SK-N-DZ (cell line): ENCODE data around the gene TEDC2.
"Not testable (repeated sequence)": the region's sequence is repeated elsewhere in the genome, so short reads cannot be mapped to it uniquely, and the experiment has no call there.

Experiments
- DNase-seq: peaks from one replicate; pipeline ENCODE4 v3.0.0-alpha.2; 2015; ENCODE audit warnings: low spot score

TEDC2 gene

DNA sequence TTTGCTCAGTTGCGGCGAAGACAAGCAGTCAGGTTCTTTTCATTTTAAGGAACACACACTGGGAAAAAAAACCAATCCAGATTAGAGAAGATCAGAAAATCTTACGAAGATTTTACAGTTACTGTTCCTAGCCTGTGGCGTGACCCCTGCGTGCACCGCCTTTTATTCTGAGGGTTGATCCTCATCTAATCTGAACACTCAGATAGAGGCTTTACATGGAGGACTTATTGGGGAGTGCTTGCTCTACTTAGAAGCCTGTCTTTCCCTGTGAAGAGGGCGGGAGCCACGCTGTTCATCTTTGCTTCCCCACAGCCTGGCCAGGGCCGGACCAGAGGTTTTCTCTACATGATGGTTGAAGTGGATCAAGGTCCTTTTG is 16.4 kb downstream of the TEDC2 start:
- no peak for DNase-seq

DNA sequence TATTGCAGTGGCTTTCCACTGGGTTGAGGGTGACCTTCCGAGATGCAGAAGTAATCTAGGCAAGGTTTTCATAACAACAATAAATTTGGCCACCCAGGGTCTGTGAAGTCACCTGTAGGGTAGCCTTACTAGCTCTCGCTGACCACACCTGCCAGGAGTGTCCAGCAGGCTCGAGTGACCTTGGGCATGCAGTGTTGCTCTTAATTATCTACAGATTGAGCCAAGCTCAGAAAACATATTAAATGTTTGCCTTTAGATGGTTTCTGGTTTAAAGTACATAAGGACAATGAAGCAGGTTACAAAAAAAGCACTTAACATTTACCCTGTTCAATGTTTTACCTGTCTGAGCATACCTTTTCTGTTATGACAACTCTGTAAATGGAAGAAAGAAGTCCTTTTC is 16.8 kb downstream of the TEDC2 start:
- no peak for DNase-seq

DNA sequence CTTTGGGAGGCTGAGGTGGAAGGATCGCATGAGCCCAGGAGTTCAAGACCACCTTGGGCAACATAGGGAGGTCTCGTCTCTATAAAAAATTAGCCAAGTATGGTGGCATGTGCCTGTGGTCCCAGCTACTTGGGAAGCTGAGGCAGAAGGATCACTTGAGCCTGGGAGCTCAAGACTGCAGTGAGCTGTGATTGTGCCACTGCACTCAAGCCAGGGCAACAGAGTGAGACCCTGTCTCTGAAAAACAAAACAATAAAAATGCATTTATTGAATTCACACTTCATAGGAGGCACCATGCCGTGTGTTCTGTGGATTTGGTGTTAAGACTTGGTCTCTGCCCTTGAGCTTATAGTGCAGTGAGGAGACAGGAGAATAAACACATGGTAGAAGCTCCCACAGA is 17.4 kb downstream of the TEDC2 start:
- DNase-seq = no peak

DNA sequence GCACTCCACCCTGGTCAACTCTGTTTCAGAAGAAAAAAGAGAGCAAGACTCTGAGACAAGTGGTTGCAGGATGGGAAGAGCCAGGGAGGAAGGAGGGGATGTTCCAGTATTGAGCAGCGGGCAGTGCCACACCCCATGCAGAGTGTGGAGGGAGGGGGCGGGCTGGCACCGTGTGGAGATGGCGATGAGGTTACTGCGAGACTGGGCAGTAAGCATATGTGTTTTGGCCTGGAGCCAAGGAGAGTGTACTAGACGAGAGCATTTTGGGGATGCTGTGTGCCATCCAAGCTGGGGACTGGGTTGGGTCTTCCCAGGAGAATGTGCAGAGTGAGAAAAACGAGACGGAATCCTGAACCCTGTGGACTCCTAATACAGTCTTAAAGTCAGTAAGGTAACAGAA is 18.4 kb downstream of the TEDC2 start:
- DNase-seq = no peak

DNA sequence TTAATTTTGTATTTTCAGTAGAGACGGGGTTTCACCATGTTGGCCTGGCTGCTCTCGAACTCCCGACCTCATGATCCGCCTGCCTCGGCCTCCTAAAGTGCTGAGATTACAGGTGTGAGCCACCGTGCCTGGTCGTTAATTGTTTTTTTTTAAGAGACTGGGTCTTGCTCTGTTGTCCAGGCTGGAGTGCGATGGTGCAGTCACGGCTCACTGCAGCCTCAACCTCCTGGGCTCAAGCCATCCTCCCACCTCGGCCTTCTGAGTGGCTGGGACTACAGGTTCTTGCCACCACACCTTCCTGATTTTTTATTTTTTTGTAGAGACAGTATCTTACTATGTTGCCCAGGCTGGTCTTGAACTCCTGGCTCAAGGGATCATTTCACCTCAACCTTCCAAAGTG is 20.1 kb downstream of the TEDC2 start:
- not testable (repeated sequence) for DNase-seq

DNA sequence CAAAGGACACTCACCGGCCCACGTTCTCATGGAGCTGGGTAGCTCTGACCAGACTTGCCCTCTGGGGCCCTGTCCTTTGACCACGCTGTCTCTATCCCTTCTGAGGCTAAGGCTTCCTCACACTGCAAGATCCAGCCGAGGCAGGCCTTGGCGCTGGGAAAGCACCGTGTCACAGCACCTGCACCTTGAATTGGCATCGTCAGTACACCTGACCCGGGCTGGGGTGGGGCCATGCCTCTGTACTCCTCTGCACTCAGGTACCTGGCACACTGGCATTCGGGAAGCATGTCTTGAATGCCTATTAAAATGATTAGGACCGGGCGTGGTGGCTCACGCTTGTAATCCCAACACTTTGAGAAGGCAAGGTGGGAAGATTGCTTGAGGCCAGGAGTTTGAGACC is 21.0 kb downstream of the TEDC2 start:
- no peak for DNase-seq

DNA sequence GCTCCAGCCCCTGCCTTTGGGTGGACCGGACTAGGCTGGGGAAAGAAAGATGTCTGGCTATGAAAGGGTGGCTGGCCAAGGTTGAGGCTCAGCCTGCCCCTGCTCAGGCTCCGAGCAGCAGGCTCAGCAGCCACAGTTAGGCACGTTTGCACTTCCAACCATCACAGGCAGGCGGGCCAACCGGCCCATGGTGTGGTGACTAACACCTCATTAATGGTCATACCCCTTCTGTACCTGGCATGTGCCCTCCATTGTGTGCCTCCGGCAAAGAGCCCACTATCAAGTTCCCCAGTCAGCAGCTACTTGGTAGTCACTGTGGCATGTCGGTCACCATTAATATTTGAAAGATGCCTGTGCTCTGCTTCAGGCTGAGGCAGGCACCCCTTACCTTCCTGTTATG is 21.8 kb downstream of the TEDC2 start:
- DNase-seq = no peak

DNA sequence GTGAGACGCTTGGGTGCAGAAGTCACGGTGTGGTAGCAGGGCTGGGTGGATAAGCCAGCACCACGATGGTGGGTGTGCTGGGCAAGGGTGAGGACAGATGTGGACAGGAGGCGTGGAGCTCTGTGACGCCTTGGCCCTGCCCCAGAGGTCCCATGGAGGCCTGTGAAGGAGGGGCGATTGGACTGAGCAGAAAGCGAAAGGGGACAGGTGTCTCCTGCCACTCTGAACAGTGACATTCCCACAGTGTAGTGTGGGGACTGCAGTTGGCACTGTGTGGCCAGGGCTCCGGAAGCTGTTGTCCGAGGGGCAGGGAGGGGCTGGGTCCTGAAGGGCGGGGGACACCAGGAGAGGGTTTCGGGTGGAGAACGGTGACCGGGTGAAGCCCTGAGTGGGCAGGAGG is 22.3 kb downstream of the TEDC2 start:
- no peak for DNase-seq

DNA sequence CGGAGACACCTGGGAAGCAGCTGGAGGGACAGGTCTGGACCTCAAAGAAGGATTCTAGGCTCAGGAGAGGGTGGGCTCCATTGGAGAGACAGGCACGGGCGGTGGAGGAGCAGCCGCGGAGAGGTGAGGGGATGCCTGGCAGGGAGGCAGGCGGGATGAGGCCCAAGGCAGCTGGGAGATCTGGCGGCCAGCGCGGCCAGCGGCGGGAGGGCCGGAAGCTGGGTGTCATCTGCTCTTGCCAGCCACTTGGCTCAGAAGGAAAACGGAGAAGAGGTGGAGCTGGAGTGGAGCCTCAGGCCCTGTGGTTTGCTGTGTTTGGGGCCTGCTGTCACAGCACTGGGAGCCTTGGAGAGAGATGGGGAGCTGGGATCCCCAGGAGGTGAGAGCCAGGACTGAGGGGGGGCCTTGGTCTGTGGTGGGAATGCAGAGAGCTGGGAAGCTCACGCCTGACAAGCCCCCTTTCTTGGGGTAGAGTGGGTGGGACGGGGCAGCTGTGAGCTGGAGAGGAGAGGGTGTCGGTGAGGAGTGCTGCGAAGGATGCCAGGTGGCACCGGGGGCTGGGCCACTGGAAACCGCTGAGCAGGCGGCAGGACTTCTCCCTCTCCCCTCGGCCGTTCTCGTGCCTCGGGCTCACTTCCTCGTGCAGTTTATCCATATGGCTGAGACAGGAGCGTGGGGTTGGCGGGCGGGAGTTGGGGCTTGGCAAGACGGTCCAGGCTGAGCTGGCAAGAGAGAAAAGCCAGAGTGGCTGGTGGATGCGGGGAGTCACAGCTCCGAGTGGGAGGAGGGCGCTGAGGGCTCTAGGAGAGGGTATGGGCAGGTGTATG is 23.0 kb downstream of the TEDC2 start:
- DNase-seq = peak; percentile 64

DNA sequence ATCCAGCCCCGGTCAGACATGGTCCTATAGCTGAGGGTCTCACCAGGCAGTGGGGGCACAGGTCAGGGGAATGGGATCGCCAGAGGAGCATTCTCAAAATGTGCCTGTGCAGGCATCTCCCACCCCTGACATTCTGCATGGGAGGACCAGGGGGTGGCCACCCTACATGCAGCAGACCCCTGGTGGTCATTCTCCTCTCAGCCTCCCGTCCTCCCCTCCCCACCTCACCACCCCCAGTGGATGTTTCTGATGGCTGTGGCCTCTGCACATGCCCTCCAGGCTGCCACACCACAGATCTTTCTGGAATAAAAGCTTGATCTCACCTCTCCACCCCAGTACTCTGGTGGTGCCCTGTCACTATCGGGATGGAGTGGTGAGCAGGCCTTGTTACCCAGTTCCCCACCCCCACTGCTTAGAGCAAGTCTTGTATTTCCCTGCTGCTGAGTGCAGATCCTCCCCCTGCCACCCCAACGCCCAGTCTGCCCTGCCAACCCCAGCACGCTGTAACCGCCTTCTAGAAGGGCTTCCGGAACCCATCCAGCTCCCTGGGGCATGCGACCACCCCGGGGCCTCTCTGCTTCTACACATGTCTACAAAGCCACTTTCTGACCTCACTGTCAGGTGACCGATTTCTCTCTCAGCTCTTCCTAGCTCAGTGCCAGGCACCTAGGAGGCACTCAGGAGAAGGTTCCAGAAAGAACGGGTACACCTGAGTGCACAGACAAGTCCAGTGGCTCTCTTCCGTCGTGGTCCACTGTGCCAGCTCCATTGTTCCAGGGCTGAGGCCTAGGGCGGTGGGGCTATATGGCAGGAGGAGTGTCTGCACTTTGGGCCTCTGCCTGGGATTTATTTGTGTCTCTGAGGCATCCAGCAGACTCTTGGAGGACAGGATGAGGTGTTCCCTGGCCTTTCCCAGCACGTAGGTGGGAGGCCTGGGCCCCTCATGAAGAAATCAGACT is 24.3 kb downstream of the TEDC2 start:
- no peak for DNase-seq

DNA sequence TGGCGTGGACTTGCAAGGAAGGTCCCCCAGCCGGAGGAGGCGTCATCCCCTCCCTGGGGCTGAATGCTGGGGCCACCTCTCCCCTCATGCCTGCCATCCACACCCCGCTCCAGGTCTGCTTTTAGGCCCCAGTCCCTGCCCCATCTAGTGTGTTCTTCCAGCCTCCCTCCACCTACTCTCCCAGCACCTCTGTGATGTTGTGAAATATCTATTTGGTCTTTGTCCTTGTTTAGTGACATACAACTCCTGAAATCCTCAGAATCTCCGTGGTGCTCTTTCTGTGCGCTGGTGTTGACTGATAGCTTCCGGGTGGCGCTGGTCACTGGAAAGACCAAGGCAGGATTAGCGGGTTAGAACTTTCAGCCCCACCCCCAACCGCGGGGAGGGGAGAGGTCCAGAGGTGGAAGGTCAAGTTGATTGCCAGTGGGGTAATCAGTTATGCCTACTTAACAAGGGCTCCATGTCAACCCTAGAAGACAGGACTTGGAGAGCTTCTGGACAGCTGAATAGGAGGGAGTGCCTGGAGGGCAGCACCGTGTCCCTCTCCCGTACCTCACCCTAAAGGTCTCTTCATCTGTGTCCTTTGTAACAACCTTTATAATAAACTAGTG is 25.1 kb downstream of the TEDC2 start:
- no peak for DNase-seq

DNA sequence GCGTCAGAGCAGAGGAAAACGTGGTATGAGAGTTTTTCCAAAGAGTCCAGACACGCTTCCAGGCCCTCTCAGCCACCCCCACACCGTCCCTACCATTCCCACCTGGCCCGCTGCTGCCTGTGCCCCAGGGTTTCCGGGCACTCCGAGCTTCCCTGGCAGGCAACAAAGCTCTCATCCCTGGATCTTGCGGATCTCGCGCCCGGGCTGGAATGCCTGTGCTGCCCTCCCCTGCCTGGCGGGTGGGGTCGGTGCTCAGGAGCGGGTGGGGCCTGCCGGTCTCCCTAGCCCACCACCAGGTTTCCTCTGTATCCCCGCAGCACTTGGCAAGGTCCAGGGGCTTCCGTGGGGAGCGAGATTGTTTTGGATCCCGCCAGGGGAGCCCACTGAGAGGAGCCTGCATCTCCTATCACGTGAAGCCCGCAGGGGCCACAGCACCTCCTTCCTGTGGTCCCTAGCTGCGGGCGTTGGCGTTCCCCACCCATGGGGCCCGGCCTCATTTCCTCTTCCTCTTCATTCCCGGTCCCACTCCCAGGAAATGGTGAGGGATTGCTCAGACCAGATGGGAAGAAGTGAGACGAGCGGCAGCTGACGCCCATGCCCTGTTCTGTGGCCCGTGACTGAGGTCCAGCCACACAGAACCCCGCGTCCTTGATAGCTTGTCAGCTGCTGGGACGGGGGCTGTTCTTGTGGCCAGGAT is 26.1 kb downstream of the TEDC2 start:
- DNase-seq = no peak

DNA sequence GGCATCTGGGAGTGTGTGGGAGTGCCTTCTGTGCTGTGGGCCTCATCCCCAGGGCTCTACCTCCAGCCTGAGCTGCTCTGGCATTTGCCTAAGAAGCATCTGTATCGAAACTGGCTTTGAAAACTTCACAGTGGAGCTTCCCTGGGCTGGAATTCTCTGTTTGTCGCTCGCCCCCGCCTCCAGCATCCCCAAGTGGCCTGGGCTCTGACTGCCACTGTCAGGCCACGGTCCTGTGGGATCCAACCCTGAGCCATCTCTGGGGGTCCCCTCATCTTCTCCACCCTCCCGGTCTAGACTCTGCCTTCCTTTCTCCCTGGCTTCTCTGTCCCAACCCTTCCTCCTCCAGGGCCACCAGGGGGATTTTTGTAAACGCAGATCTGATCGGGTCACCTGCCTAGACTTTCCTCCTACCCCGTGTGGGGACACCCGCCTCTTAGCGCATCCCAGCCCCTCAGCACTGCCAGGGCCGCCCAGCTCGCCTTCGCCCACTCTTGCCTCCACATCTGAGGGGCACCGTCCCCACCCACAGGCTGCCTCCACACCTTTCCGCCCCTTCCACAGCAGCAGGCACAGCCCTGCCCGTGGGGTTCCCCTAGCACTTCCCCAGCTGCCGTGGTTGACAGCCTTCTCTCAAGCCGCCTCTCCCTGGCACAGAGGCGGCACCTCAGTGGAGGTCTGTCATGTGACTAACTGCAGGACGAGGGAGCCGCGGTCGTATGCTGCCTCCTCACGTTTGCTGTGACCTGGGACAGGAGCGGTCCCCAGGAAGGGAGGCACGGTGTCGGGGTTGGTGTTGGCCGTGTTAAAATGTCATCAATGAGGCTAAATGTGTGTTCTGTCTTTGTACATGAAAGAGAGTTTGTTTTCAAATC is 27.0 kb downstream of the TEDC2 start:
- DNase-seq = no peak

DNA sequence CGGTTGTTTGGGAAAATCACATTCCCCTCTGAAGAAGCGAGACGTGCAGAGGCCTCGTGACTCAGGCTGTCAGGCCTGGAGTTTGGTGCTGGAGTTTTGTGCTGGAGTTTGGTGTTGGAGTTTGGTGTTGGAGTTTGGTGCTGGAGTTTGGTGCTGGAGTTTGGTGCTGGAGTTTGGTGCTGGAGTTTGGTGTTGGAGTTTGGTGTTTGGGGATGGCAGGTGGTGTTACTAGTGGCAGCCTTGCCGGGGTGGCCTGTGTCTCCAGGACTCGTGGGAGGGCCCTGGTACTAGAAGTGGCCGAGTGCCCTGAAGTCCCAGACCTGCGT is 27.6 kb downstream of the TEDC2 start:
- DNase-seq = no peak

DNA sequence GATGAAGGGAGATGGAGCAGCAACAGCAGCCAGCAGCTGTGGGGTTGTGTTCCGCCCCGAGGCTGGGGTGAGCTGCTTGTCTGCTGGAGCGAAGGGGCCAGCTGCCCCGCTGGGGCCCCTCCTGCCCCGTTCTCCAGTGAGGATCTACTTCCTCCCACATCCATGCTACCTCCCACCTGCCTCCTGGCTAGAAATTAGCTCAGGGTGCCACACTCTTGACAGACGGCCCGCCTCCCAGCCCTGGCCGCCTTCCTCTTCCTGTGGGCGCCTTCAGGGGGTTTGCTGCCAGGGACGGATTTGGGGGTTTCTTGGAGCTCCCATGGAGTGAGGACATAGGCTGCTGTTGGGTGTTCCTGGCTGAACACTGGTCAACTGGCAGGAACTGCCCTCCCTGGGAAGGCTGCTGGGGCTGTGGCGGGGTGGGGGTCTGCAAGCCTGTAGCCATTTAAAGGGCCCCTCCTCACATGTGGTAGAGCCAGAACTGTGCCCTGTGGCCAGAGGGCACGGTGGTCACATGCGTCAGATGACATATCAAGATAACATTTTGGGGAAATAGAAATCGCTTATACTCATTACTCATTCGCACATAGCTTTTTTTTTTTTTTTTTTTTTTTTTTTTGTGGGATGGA is 28.1 kb downstream of the TEDC2 start:
- DNase-seq = no peak

DNA sequence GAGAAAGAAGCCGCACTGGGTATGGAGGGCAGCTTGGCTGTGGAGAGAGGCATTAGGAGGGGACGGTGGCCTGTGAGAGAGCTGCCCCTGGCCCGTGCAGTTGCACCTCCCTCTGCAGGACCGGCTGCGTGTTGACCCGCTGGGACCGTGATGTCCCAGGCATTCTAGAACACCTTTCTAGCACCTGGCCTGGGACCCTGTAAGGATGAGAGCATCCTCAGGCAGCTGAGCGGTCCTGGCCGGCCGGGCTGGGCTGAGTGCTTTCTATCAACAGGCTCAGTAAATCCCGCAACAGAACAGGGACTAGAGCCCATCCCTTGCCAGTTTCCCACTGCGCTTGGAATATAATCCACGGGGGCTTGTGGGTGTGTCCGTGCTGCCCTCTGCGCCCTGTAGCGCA is 29.7 kb downstream of the TEDC2 start:
- no peak for DNase-seq

DNA sequence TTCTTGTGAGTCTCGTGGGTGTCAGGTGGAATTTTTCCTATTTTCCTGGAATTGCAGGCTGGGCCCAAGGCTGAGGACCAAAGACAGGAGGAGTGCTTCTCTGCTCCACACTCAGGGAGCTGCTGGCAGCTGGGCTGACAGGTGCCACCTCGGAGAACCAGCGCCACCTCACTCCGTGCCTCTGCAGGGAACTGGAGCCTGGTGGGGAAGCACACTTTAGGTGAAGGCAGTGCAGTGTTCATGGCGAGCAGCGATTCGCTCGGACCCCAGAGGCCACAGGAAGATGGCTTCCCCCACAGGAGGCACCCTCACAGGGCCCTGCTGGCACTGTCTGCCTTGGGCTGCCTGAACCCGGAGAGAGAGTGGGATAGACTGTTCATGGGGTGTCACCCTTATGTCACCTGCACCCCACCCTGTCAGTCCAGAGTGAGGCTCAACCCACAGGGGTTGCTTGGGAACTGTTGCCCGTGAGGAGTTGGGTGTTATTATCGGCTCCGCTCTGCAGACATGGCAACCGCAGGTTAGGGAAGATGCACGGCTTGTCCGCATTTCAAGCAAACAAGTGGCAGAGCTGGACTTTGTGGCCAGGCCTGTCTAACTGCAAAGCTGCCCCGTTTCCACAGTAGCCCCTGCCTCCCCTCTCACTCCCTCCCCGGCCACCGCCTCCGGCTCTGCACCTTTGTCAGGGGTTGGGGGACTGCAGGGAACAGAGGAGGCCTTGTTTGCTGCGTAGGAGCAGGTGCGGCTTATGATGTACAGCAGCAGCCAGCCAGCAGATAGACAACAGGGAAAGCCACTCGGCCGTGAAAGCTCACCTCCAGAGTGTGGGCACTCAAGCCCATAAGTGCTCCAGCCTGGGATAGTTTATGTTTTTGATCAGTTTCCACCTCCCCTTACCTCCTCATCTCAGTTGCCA is 30.5 kb downstream of the TEDC2 start:
- DNase-seq = no peak

DNA sequence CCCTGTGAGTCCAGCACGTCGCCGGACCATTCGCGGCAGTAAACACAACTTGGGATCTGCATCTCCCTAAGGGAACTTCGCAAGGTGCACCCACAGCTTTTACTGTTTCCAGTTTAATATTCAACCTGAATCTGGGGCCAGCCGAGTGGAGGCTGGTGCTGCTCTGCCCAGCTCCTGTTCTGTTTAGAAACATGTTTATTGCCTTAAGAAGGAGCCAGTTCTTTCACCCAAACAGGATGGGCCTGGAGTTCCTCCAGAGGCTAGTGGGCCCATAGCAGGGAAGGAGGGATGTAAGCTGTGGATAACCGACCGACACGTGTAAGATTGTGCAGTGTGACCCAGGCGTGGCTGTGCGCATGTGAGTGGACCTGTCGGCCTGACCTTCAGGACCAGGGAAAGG is 32.4 kb downstream of the TEDC2 start:
- no peak for DNase-seq

DNA sequence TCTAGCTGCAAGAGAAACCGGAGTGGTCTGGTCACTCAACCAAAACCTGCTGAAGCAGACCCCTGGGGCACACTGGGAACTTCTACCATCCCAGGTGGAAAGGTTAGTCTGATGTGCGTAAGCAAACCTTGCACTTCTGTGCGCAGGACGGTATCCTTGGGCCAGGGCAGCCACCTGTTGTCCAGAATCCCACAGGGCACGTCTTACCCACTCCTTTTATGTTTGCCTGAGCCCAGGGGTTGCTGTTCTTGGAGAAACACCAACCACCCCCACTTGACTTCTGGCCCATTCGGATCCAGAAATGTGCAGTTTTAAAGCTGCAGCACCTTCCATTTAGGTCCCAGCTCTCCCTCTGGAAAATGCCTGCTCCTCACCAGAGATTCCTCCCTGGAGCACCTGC is 33.7 kb downstream of the TEDC2 start:
- DNase-seq = no peak
